ENCODE data around the gene GRID2.

GRCh38 chr4:93201471-93202096 lies 897.8 kb downstream of the GRID2 start:
- no peak for TF ChIP-seq CTCF (IDR thresholded peaks at IDR 0.05)
- TF ChIP-seq EZH2 (IDR thresholded peaks at IDR 0.05): no peak
